ENCODE measurements around the gene CD4. TPM values are rescaled to one million over a fixed set of nuclear protein-coding genes. Genes with fewer than 3 reads are reported as not detected.

Gene CD4
- total RNA-seq, 2 donors from 2014 or later: 6.2 to 13.4 TPM

DNA sequence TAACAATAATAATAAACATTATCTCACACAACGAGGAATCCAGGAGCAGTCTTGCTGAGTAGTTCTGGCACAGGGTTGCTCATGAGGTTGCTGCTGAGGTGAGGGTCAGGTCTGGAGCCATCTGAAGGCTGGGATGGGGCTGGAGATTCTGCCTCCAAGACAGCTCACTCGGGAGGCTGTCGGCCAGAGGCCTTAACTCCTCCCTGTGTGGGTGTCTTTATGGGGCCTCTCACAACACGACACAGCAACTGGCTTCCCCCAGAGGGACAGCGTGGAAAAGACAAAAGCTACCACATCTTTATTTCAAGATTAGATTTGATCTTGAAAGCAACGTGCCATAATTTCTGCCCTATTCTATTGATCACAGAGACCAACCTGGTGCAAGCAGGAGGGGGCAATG is 7.2 kb upstream of the CD4 start:
- no peak overlapping the region for H3K9ac ChIP-seq (ENCODE audit: low read depth in 2 of 2, low read length in 2 of 2)
- intact Hi-C loops (cut with DNase I): no loop called here
- TF ChIP-seq, protein P1, sequence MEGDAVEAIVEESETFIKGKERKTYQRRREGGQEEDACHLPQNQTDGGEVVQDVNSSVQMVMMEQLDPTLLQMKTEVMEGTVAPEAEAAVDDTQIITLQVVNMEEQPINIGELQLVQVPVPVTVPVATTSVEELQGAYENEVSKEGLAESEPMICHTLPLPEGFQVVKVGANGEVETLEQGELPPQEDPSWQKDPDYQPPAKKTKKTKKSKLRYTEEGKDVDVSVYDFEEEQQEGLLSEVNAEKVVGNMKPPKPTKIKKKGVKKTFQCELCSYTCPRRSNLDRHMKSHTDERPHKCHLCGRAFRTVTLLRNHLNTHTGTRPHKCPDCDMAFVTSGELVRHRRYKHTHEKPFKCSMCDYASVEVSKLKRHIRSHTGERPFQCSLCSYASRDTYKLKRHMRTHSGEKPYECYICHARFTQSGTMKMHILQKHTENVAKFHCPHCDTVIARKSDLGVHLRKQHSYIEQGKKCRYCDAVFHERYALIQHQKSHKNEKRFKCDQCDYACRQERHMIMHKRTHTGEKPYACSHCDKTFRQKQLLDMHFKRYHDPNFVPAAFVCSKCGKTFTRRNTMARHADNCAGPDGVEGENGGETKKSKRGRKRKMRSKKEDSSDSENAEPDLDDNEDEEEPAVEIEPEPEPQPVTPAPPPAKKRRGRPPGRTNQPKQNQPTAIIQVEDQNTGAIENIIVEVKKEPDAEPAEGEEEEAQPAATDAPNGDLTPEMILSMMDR (IDR thresholded peaks at IDR 0.05): no peak
- H3K27ac ChIP-seq: no peak overlapping the region
- H3K36me3 ChIP-seq: no peaks in the 10 kb centered on the region
- DNase-seq: no peak
- H3K9me3 ChIP-seq: no peaks in the 10 kb centered on the region
- H3K27me3 ChIP-seq: no peaks in the 10 kb centered on the region
- H3K4me3 ChIP-seq: no peak overlapping the region
- H3K4me1 ChIP-seq: no peaks in the 10 kb centered on the region

DNA sequence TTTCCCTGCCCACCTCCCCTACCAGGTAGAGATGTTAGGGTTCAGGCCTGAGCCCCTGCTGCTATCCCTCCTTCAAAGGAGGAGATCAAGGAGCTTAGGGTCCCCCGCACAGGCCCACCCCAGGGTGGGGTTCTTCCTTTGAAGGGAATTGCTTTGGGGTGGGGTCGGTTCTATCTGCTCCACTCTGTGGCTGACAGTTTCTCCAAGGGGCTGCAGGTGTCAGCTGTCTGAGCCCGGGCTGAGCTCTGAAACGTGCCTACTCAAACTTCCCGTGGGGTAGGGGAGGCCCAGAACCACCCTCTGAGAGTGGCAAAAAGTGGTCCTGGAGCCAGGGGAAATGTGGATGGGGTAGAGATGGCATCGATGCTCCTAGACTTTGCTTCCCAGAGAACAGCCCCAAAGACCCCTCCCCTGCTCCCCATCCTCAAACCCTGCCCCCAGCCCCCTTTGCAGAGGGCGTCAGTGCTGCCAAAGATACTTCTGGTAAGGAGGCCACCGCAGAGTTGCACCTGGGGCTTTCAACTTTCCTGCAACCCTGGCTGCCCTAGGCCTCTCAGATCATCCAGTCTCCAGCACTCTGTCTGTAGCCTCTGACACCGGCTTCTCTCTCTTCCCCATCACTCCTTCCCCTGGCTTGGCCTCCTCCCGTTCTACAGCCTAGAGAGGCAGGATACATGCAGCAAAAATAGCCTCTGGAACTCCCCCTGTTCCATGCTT is 6.3 kb upstream of the CD4 start:
- Histone ChIP-seq H3K9ac (ENCODE audit: low read depth in 2 of 2, low read length in 2 of 2) (no peak overlapping the region), H3K4me3 (no peak overlapping the region), H3K36me3 (no peaks in the 10 kb centered on the region), H3K27ac (no peak overlapping the region), H3K4me1 (no peaks in the 10 kb centered on the region), H3K27me3 (no peaks in the 10 kb centered on the region), H3K9me3 (no peaks in the 10 kb centered on the region)
- DNase-seq: no peak
- TF ChIP-seq, protein P1 (IDR thresholded peaks at IDR 0.05): no peak
- intact Hi-C loops (cut with DNase I): no loop called here

DNA sequence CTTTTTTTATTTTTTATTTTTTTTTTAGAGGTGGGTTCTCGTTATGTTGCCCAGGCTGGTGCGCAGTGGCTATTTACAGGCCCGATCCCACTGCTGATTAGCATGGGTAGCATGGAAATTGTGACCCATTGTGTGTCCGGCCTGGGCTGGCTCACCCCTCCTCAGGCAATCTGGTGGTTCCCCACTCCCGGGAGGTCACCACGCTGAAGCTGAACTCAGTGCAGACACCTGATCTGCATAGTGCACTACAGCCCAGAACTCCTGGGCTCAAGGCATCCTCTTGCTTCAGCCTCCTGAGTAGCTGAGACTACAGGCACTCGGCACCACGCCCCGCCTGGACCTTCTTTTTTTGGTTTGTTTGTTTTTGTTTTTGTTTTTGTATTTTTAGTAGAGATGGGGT is 5.5 kb upstream of the CD4 start:
- H3K27ac ChIP-seq: no peak overlapping the region
- TF ChIP-seq, protein P1 (IDR thresholded peaks at IDR 0.05): no peak
- H3K9me3 ChIP-seq: no peaks in the 10 kb centered on the region
- DNase-seq: no peak
- H3K36me3 ChIP-seq: no peaks in the 10 kb centered on the region
- no peaks in the 10 kb centered on the region for H3K27me3 ChIP-seq
- H3K4me1 ChIP-seq: no peaks in the 10 kb centered on the region
- H3K4me3 ChIP-seq: no peak overlapping the region
- H3K9ac ChIP-seq (ENCODE audit: low read depth in 2 of 2, low read length in 2 of 2): no peak overlapping the region
- intact Hi-C loops (cut with DNase I): no loop called here

DNA sequence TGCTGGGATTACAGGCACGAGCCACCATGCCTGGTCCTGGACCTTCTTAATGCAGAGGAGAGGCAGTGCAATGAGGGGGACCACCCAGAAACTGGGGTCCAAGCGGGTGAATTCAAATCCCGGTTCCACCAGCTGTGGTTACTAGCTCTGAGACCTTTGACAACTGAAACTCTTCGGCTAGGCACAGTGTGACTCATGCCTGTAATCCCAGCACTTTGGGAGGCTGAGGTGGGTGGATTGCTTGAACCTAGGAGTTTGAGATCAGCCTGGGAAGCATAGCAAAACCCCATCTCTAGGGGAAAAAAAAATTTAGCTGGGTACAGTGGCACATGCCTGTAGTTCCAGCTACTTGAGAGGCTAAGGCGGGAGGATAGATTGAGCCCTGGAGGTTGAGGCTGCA is 5.0 kb upstream of the CD4 start:
- intact Hi-C loops (cut with DNase I): no loop called here
- no peak overlapping the region for H3K27ac ChIP-seq
- TF ChIP-seq, protein P1 (IDR thresholded peaks at IDR 0.05): no peak
- no peaks in the 10 kb centered on the region for H3K27me3 ChIP-seq
- no peaks in the 10 kb centered on the region for H3K36me3 ChIP-seq
- DNase-seq: no peak
- H3K4me3 ChIP-seq: no peak overlapping the region
- no peaks in the 10 kb centered on the region for H3K9me3 ChIP-seq
- no peaks in the 10 kb centered on the region for H3K4me1 ChIP-seq
- H3K9ac ChIP-seq (ENCODE audit: low read depth in 2 of 2, low read length in 2 of 2): no peak overlapping the region

DNA sequence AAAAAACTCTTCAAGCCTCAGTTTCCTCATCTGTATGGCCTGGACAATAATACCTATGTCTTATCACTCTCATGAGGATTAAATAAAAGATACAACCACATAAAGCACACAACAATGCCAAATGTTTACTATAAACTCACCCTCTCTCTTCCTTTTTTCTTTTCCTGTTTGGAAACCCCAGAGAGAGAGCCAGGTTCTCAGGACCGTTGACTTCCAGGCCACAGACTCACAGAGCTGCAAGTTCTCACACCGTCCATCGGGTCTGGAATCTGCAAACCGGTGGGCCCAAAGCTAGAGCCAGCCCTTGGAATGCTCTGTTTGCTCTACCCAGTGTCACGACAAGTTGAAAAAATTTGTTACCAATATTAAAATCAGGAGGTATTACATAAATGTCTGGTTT is 4.6 kb upstream of the CD4 start:
- Histone ChIP-seq H3K27me3 (no peaks in the 10 kb centered on the region), H3K4me3 (no peak overlapping the region), H3K4me1 (no peaks in the 10 kb centered on the region), H3K27ac (no peak overlapping the region), H3K9me3 (no peaks in the 10 kb centered on the region), H3K9ac (ENCODE audit: low read depth in 2 of 2, low read length in 2 of 2) (no peak overlapping the region), H3K36me3 (no peaks in the 10 kb centered on the region)
- no peak for DNase-seq
- intact Hi-C loops (cut with DNase I): no loop called here
- TF ChIP-seq, protein P1 (IDR thresholded peaks at IDR 0.05): no peak
